GM19455 (cell line): ENCODE measurements around the gene SEMA4G.
"Not testable (repeated sequence)": the region's sequence is repeated elsewhere in the genome, so short reads cannot be mapped to it uniquely, and the experiment has no call there.

ENCODE experiments used
- ATAC-seq: cut with Tn5 transposase; IDR thresholded peaks from one replicate; pipeline ENCODE4 v1.9.1; 2021; ENCODE audit not compliant: unreplicated experiment

Gene SEMA4G

DNA sequence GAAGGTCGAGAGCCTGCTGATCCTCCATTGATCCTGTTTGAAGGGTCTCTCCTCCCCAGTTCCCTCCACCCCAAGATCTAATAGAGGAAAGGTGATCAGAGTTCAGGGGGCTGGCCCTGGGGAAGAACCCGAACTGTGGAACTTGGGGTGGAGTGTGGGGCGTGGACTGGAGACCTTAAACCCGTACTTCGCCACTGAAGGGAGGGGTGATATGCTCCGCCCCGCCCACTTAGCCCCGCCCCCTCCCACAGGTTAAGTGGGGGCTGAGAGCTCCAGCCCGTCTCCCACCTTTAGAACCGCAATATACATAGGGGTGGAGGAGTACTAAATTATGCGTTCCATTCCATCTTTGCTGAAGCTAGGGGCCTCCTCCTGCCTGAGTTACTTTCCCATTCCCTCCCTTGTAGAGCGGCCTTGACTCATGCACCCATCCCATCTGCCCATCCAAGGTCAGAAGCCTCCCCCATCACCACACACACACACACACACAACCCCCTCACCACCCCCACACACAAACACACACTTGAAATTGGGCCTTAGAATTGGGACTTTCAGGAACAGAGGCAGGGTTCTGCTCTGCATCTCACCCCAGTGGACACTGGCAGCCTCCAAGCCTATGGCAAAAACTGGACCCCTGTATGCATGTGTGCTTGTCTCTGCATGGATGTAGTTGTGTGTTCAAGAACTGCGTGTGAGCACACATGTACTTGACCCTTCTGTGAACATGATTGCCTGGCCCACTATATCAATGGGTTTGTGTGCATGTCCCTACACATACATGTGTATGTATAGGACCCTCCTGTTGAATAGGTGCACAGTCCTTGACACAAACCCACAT is 991 bp downstream of the SEMA4G start:
- ATAC-seq, result no peak

DNA sequence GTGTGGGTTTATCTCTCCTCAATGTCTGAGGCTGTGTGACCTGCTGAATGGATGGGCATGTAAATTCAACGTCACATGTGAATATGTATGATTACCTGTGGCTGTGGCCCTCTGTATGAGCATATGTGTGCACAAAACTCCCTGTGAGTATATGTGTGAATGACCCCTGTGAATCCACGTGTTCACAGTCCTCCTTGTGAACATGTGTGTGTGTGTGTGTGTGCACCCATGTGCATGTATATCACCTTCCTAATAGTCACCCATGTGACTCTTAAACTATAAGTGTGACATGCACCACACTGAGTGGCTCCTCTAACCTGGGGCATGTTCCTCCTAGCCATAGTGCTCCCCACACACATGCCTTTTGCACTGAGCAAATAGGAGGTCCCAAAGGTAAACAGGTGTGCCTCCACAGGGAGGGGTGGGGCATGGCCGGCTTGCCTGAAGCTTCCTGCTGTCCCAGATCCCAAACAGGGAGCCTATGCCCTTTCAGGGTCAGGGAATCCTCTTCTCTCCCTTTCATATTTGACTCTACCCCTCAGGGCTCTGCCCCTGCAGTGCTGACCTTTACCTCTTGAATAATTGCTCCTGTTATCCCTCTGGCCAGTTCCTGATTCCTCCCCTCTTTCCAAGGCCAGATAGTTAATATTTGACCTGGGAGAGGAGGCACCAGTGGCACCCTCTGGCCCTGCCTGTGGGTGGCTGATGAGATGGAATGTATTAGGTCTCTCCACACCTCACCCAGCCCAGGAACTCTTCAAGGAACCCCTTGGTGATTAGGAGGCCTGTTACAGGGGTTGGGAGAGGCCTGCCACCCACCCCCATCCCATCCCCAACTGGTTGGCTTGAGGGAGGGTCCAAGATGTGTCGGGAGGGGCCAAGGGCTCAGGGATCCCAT is 1.9 kb downstream of the SEMA4G start:
- no peak for ATAC-seq

DNA sequence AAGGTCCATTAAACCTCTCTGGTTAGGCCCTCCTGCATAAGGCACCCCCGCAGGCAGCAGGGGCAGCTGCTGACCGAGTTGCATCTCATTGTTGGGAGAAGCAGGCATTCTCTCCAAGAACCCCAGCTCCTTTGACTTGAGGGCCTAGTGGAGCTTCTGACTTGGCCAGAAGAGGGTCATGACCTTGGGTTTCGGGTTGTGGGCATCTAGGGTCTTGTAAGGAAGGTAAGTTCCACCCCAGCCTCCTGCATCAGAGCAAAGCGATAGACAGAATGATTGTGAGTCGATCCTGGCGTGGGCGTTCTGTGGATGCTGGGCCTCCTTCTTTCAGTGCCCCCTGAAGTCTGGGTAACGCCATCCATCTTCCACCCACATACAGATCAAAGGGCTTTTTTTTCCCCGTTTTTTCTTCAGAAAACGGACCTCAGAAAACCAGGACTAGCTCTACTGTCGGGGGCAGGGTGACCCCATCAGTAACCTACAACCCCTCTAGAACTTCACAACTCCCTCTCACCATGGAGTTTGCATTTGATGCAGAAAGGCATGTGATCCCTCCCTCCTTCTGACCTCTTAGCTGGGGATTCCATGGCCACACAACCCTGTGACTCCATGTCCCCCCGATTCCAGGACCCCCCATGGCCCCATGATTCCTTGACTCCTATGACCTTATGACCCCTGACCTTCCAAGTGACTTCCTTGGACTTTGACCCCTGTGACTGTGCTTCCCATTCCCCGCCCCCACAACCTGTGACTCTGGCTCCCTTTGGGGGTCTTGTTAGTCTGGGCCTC is 3.0 kb downstream of the SEMA4G start:
- no peak for ATAC-seq

GRCh38 chr10:100972904-100973535 is 3.7 kb downstream of the SEMA4G start:
- no peak for ATAC-seq

GRCh38 chr10:100975397-100975796 is 6.1 kb downstream of the SEMA4G start:
- ATAC-seq, result not testable (repeated sequence)

- ATAC-seq, result no peak
These were observed 7.6 kb downstream of the SEMA4G start for GRCh38 chr10:100976906-100977305.

GRCh38 chr10:100977436-100977835 is 8.1 kb downstream of the SEMA4G start:
- no peak for ATAC-seq

- no peak for ATAC-seq
These were observed 9.0 kb downstream of the SEMA4G start for GRCh38 chr10:100978121-100978900.

DNA sequence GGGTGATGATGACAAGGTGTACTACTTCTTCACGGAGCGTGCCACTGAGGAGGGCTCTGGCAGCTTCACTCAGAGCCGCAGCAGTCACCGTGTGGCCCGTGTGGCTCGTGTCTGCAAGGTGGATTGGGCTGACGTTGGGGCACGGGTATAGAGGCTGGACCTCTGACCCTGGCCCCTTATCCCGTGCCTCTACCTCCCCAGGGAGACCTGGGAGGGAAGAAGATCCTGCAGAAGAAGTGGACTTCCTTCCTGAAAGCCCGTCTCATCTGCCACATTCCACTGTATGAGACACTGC is 9.5 kb downstream of the SEMA4G start:
- no peak for ATAC-seq

DNA sequence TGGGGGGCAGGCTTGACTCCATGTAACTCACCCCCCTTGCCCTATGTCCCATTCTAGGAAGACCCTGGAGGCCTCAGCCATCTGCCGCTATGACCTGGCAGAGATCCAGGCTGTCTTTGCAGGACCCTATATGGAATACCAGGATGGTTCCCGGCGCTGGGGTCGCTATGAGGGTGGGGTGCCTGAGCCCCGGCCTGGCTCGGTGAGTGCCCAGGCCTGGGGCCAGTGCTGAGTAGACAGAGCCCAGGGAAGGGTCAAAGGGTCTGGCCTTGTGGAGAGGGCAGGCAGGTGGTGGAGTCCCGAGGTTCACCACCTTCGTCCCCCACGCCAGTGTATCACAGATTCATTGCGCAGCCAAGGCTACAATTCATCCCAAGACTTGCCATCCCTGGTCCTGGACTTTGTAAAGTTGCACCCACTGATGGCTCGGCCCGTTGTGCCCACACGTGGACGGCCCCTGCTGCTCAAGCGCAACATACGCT is 10.5 kb downstream of the SEMA4G start:
- ATAC-seq, result no peak

- no peak for ATAC-seq
These were observed 11.0 kb downstream of the SEMA4G start for GRCh38 chr10:100980311-100980710.

- ATAC-seq, result no peak
These were observed 11.4 kb downstream of the SEMA4G start for GRCh38 chr10:100980711-100981110.

- no peak for ATAC-seq
These were observed 12.0 kb downstream of the SEMA4G start for GRCh38 chr10:100981178-100981772.

DNA sequence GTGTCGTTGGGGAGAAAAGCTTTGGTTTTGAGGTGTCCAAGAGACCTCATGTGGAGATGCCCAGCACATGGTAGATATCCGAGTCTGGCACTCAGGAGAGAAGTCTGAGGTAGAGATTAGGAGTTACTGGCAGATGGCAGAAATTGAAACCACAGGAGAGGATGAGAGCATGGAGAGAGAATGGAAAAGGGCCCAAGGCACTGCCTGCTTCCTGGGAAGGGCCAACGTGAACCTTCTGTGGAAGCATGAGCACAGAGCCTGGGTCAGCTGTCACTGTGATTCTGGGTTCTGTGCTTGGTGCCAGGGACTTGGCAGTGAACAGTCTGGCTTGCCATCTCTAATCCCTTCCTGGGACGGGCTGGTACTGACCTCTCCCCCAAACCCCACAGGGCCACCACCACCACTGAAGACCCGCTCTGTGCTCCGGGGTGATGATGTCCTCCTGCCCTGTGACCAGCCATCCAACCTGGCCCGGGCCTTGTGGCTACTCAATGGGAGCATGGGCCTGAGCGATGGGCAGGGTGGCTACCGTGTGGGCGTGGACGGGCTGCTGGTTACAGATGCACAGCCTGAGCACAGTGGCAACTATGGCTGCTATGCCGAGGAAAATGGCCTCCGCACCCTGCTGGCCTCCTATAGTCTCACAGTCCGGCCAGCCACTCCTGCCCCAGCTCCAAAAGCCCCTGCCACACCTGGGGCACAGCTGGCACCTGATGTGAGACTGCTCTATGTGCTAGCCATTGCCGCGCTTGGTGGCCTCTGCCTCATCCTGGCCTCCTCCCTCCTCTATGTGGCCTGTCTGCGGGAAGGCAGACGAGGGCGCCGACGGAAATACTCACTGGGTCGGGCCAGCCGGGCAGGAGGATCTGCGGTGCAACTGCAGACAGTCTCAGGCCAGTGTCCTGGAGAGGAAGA is 13.9 kb downstream of the SEMA4G start:
- no peak for ATAC-seq

DNA sequence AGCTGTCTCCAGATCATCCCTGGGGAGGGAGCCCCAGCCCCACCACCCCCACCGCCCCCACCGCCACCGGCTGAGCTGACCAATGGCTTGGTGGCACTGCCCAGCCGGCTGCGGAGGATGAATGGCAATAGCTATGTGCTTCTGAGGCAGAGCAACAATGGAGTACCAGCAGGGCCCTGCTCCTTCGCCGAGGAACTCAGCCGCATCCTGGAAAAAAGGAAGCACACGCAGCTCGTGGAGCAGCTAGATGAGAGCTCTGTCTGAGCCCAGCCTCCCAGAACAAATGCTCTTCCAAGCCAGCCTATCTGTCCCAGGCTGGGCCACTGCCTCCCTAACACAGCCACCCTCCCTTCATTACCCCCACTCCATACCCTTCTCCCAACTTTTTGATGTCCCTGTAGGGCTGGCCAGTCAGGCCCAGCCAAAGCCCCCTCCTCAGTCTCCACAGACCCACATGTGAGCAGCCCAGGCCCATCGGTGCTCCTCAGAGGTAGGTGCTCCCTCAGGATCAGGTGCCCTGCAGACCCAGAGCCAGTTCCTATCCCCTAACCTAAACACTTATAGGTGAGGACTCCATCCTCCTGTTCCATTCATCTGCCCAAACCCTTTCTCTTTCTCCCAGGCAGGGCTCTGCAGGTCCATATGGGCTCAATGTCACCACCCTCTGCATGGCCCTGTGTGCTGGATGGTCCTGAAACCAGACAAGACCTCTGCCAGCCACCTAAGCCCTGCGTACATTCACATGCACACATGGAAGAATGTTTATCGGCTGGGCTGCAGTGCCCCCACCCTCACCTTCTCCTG is 14.8 kb downstream of the SEMA4G start:
- no peak for ATAC-seq

- no peak for ATAC-seq
These were observed 15.4 kb downstream of the SEMA4G start for GRCh38 chr10:100984672-100985177.

GRCh38 chr10:100985336-100985735 is 16.0 kb downstream of the SEMA4G start:
- ATAC-seq, result no peak

DNA sequence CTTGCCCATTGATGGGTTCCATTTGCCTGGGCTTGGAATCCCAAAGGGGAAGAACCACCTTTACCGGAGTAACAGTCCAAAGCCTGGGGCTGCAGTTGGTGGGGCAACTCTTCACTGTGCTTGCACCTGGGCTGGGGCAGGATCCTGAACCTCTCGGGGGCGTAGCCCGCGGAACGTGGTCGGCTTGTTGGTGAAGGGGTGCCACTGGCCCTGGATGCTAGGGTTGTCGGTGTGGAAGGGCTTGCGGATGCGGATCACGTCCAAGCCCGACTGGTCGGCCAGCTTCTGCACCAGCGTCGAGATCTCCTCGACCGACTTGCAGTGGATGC is 17.3 kb downstream of the SEMA4G start:
- no peak for ATAC-seq
